DMS114 treated with DMSO at 0.1 percent for 48 hours (cell line): ENCODE results near the gene PCCA.
"Not testable (repeated sequence)": the region's sequence is repeated elsewhere in the genome, so short reads cannot be mapped to it uniquely, and the experiment has no call there.

ENCODE experiments used
- DNase-seq: peaks from one replicate; lab custom pipeline; 2025; ENCODE audit not compliant: unreplicated experiment; lab: John Stamatoyannopoulos, UW

PCCA gene

GRCh38 chr13:100301418-100301817 is 212.5 kb downstream of the PCCA start:
- DNase-seq = no peak

GRCh38 chr13:100302391-100302790 is 213.5 kb downstream of the PCCA start:
- no peak for DNase-seq

- DNase-seq = no peak
These were observed 215.3 kb downstream of the PCCA start for GRCh38 chr13:100304229-100304628.

GRCh38 chr13:100305398-100305797 is 216.5 kb downstream of the PCCA start:
- DNase-seq = no peak

- DNase-seq = no peak
These were observed 217.1 kb downstream of the PCCA start for GRCh38 chr13:100306030-100306429.

- DNase-seq = no peak
These were observed 217.6 kb downstream of the PCCA start for GRCh38 chr13:100306434-100306999.

- no peak for DNase-seq
These were observed 225.4 kb downstream of the PCCA start for GRCh38 chr13:100314132-100314910.

- DNase-seq = no peak
These were observed 226.6 kb downstream of the PCCA start for GRCh38 chr13:100315522-100315921.

- not testable (repeated sequence) for DNase-seq
These were observed 229.6 kb downstream of the PCCA start for GRCh38 chr13:100318473-100318872.

GRCh38 chr13:100323937-100324336 is 235.0 kb downstream of the PCCA start:
- no peak for DNase-seq

GRCh38 chr13:100330662-100331061 is 241.8 kb downstream of the PCCA start:
- DNase-seq = no peak

- DNase-seq = no peak
These were observed 244.2 kb downstream of the PCCA start for GRCh38 chr13:100333141-100333540.

- DNase-seq = no peak
These were observed 245.3 kb downstream of the PCCA start for GRCh38 chr13:100334214-100334613.

GRCh38 chr13:100336795-100337516 is 248.1 kb downstream of the PCCA start:
- DNase-seq = no peak

GRCh38 chr13:100338275-100338674 is 249.4 kb downstream of the PCCA start:
- no peak for DNase-seq

- no peak for DNase-seq
These were observed 250.6 kb downstream of the PCCA start for GRCh38 chr13:100339411-100339940.

- DNase-seq = no peak
These were observed 252.0 kb downstream of the PCCA start for GRCh38 chr13:100340865-100341264.

- DNase-seq = no peak
These were observed 252.4 kb downstream of the PCCA start for GRCh38 chr13:100341327-100341726.

GRCh38 chr13:100344544-100344943 is 255.7 kb downstream of the PCCA start:
- DNase-seq = no peak

GRCh38 chr13:100347968-100348367 is 259.1 kb downstream of the PCCA start:
- DNase-seq = no peak

GRCh38 chr13:100349594-100349993 is 260.7 kb downstream of the PCCA start:
- DNase-seq = no peak

GRCh38 chr13:100350601-100351000 is 261.7 kb downstream of the PCCA start:
- no peak for DNase-seq
